B cell (primary cell): ENCODE results near the gene RGS7. TPM values are rescaled to one million over a fixed set of nuclear protein-coding genes. Genes with fewer than 3 reads are reported as not detected.

Source experiments
- ATAC-seq: fragments of 200-7000 bp; cut with Tn5 transposase; one replicate; pipeline ENCODE4 v1.10.0; 2021; ENCODE audit warnings: low read depth, mild to moderate bottlenecking, moderate number of reproducible peaks, moderate library complexity
- CTCF ChIA-PET: fragments of 350-600 bp; sonication (Branson Sonifier 250); formaldehyde crosslinking; loops from one replicate; lab custom pipeline; 2021; ENCODE audit warnings: antibody characterized with exemption, inconsistent platforms; lab: Charles Lee
- POLR2A ChIA-PET: fragments of 350-600 bp; sonication (Branson Sonifier 250); formaldehyde crosslinking; loops from one replicate; lab custom pipeline; 2021; ENCODE audit warnings: antibody characterized with exemption; lab: Charles Lee
- DNase-seq: peaks from one replicate; pipeline ENCODE4 v3.0.0; 2013
- H2AFZ ChIP-seq: 2 replicates; pipeline ENCODE4 v1.6.1; 2012; ENCODE audit warnings: mild to moderate bottlenecking, low read depth, low read length; ENCODE audit not compliant: insufficient read depth, poor library complexity, severe bottlenecking
- H3K27ac ChIP-seq, 2 donors: 1 replicate in 1 of 2; 2 replicates in 1 of 2; pipeline ENCODE4 v1.5.1; 2012 to 2013; ENCODE audit warnings: low read length in 2 of 2, mild to moderate bottlenecking in 2 of 2, moderate library complexity in 1 of 2
- H3K27me3 ChIP-seq, 4 experiments: fragments of 200-600 bp in 1 of 4; sonication (generic) in 1 of 4; replicated peaks in 1 of 4; 1 replicate in 2 of 4; 2 replicates in 2 of 4; pipeline versions ENCODE4 v1.6.1 to v1.7.0; 2013 to 2016; ENCODE audit warnings: low read length in 3 of 4, mild to moderate bottlenecking in 2 of 4, mixed read lengths in 1 of 4, moderate library complexity in 1 of 4; ENCODE audit not compliant: insufficient read depth in 4 of 4, control insufficient read depth in 3 of 4; ENCODE audit errors: control extremely low read depth in 1 of 4
- H3K36me3 ChIP-seq, 2 experiments: replicated peaks in 1 of 2; 1 replicate in 1 of 2; 2 replicates in 1 of 2; pipeline versions ENCODE4 v1.6.1 to v1.7.1; 2013; ENCODE audit warnings: low read length in 1 of 2; ENCODE audit not compliant: insufficient read depth in 2 of 2, control insufficient read depth in 1 of 2; ENCODE audit errors: control extremely low read depth in 1 of 2, extremely low read depth in 1 of 2
- H3K4me1 ChIP-seq, 2 donors: fragments of 200-600 bp in 1 of 2; sonication (generic) in 1 of 2; 1 replicate in 1 of 2; 2 replicates in 1 of 2; pipeline versions ENCODE4 v1.5.1 to v1.6.1; 2013 to 2017; ENCODE audit warnings: low read length in 2 of 2; ENCODE audit not compliant: control insufficient read depth in 2 of 2, insufficient read depth in 2 of 2
- H3K4me2 ChIP-seq: replicated peaks from 2 replicates; pipeline ENCODE3; 2012; ENCODE audit warnings: mild to moderate bottlenecking, low read depth, low read length; ENCODE audit not compliant: poor library complexity, severe bottlenecking
- H3K4me3 ChIP-seq, 5 experiments: fragments of 200-600 bp in 1 of 5; sonication (generic) in 1 of 5; 1 replicate in 3 of 5; 2 replicates in 2 of 5; pipeline versions ENCODE4 v1.5.1 to v1.7.0; 2011 to 2016; ENCODE audit warnings: low read length in 4 of 5, mild to moderate bottlenecking in 4 of 5, low read depth in 2 of 5, control low read depth in 1 of 5, moderate library complexity in 1 of 5; ENCODE audit not compliant: insufficient read depth in 1 of 5; ENCODE audit errors: control extremely low read depth in 1 of 5, extremely low read depth in 1 of 5
- H3K79me2 ChIP-seq: fragments of 200-600 bp; sonication (generic); one replicate; pipeline ENCODE4 v1.6.0; 2016; ENCODE audit warnings: low read length; ENCODE audit not compliant: control insufficient read depth, insufficient read depth
- H3K9ac ChIP-seq: fragments of 200-600 bp; sonication (generic); 2 replicates; pipeline ENCODE4 v1.6.1; 2017; ENCODE audit warnings: mild to moderate bottlenecking, low read length, moderate library complexity
- H3K9me3 ChIP-seq, 3 donors: one replicate each; pipeline versions ENCODE4 v1.6.1 to v1.7.1; 2013; ENCODE audit warnings: low read length in 2 of 3; ENCODE audit not compliant: control insufficient read depth in 2 of 3, insufficient read depth in 1 of 3; ENCODE audit errors: control extremely low read depth in 1 of 3
- H4K20me1 ChIP-seq: 2 replicates; pipeline ENCODE4 v1.6.0; 2012; ENCODE audit warnings: mild to moderate bottlenecking, low read length; ENCODE audit not compliant: insufficient read depth, control insufficient read depth, poor library complexity, severe bottlenecking
- H3K27ac Mint-ChIP-seq: one replicate; pipeline ENCODE4 v1.8.0; 2021; ENCODE audit warnings: mixed read lengths
- H3K27me3 Mint-ChIP-seq: one replicate; pipeline ENCODE4 v1.8.0; 2021; ENCODE audit warnings: mixed read lengths
- H3K4me1 Mint-ChIP-seq: one replicate; pipeline ENCODE4 v1.8.0; 2021; ENCODE audit warnings: mixed read lengths
- H3K4me3 Mint-ChIP-seq: one replicate; pipeline ENCODE4 v1.8.0; 2021; ENCODE audit warnings: mixed read lengths
- H3K9me3 Mint-ChIP-seq: one replicate; pipeline ENCODE4 v1.8.0; 2022; ENCODE audit warnings: mixed read lengths; ENCODE audit not compliant: insufficient read depth
- EZH2 ChIP-seq: IDR thresholded peaks from 2 replicates; pipeline ENCODE4 v1.6.1; 2012; ENCODE audit warnings: borderline replicate concordance, low read depth, mild to moderate bottlenecking, moderate library complexity, low read length; ENCODE audit not compliant: insufficient read depth, poor library complexity, severe bottlenecking
- WGBS: methylation state at CpG from one replicate; pipeline ENCODE4 v1.1.5; 2013; ENCODE audit warnings: missing lambda C conversion rate; ENCODE audit not compliant: insufficient coverage; 5-methylcytosine and 5-hydroxymethylcytosine counted together
- intact Hi-C: fragments of 100-400 bp; cut with micrococcal nuclease; formaldehyde crosslinking; loops from one replicate; pipeline ENCODE4 v1.10.0; 2022
- polyA plus RNA-seq: library from polyadenylated mRNA; depleted of rRNA; stranded (reverse); fragments of >200 nt; gene quantifications from 2 replicates; pipeline ENCODE4 v1.2.3, GENCODE V29; 2012
- total RNA-seq, 2 donors: library from RNA; stranded (reverse); fragments of 120-200 nt in 1 of 2; gene quantifications; 1 replicate in 1 of 2; 2 replicates in 1 of 2; pipeline versions ENCODE4 v1.2.3 to v1.2.4, GENCODE V29; 2013 to 2022
- TF ChIP-seq, protein P1 (sequence below): fragments of 200-600 bp; IDR thresholded peaks from one replicate; pipeline ENCODE4 v1.8.0; 2022; ENCODE audit warnings: antibody characterized with exemption, mild to moderate bottlenecking

RGS7 gene
- total and polyA plus RNA-seq, 2 donors (not counting 1 experiment from before 2014, with no cell fraction given), result 0.15 to 1.8 TPM

DNA sequence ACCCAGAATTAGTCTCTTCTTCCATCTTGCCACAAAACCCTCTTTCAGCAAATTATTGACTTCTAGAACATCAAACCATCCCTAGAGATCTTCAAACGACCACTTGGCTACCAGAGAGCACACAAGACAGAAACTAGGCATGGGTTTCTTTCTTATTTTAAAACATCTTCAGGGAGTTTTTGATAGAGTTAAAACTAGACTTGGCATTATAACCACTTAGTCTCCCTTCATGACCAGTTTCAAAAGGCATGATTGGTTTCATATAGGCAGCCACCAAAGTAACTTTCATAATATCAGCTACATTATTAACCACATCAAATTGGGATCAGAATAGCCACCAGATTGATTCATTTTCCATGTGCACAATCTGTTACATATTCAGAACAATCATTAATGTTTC is 376.7 kb downstream of the RGS7 start:
- H3K27ac Mint-ChIP-seq, result no peak overlapping the region
- POLR2A ChIA-PET, result no interaction called here
- no peak overlapping the region for H3K4me2 ChIP-seq
- CTCF ChIA-PET, result no interaction called here
- no CpG with 5 or more reads among the region's 1 CpG for WGBS
- no peak overlapping the region for H3K4me3 Mint-ChIP-seq
- no peak overlapping the region for H3K9ac ChIP-seq
- no peak for DNase-seq
- H3K27ac ChIP-seq, result no peak overlapping the region
- no peaks in the 10 kb centered on the region for H3K36me3 ChIP-seq
- H4K20me1 ChIP-seq, result no peaks in the 10 kb centered on the region
- no peaks in the 10 kb centered on the region for H3K9me3 ChIP-seq
- no peak overlapping the region for H2AFZ ChIP-seq
- H3K4me1 Mint-ChIP-seq, result no peaks in the 10 kb centered on the region
- no peak for ATAC-seq
- TF ChIP-seq EZH2, result no peak
- TF ChIP-seq, protein P1, sequence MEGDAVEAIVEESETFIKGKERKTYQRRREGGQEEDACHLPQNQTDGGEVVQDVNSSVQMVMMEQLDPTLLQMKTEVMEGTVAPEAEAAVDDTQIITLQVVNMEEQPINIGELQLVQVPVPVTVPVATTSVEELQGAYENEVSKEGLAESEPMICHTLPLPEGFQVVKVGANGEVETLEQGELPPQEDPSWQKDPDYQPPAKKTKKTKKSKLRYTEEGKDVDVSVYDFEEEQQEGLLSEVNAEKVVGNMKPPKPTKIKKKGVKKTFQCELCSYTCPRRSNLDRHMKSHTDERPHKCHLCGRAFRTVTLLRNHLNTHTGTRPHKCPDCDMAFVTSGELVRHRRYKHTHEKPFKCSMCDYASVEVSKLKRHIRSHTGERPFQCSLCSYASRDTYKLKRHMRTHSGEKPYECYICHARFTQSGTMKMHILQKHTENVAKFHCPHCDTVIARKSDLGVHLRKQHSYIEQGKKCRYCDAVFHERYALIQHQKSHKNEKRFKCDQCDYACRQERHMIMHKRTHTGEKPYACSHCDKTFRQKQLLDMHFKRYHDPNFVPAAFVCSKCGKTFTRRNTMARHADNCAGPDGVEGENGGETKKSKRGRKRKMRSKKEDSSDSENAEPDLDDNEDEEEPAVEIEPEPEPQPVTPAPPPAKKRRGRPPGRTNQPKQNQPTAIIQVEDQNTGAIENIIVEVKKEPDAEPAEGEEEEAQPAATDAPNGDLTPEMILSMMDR, result no peak
- no peaks in the 10 kb centered on the region for H3K27me3 ChIP-seq
- no peaks in the 10 kb centered on the region for H3K9me3 Mint-ChIP-seq
- intact Hi-C loops, result no loop called here
- no peak overlapping the region for H3K4me3 ChIP-seq
- no peaks in the 10 kb centered on the region for H3K79me2 ChIP-seq
- H3K4me1 ChIP-seq, result no peaks in the 10 kb centered on the region
- no peaks in the 10 kb centered on the region for H3K27me3 Mint-ChIP-seq

DNA sequence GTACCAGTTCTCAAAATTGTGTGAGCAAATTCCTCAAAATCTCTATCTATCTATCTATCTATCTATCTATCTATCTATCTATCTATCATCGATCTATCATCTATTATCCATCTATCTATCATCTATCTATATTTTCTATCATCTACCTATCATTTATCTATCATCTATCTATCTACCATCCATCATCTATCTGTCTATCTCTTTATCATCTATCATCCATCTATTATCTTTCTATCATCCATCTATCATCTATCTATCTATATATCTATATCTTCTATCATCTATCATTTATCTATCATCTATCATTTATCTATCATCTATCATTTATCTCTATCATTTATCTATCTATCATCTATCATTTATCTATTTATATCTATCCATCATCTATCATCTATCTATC is 380.3 kb downstream of the RGS7 start:
- no peaks in the 10 kb centered on the region for H4K20me1 ChIP-seq
- H2AFZ ChIP-seq, result no peak overlapping the region
- Mint-ChIP-seq H3K27me3 (no peaks in the 10 kb centered on the region), H3K4me1 (no peaks in the 10 kb centered on the region), H3K9me3 (no peaks in the 10 kb centered on the region), H3K4me3 (no peak overlapping the region), H3K27ac (no peak overlapping the region)
- no peak for DNase-seq
- TF ChIP-seq, protein P1, result no peak
- no peak for TF ChIP-seq EZH2
- H3K4me2 ChIP-seq, result no peak overlapping the region
- no peak for ATAC-seq
- CTCF ChIA-PET, result no interaction called here
- intact Hi-C loops, result no loop called here
- H3K79me2 ChIP-seq, result no peaks in the 10 kb centered on the region
- H3K4me3 ChIP-seq, result no peak overlapping the region
- POLR2A ChIA-PET, result no interaction called here
- H3K27ac ChIP-seq, result no peak overlapping the region
- no peaks in the 10 kb centered on the region for H3K9me3 ChIP-seq
- H3K36me3 ChIP-seq, result no peaks in the 10 kb centered on the region
- H3K27me3 ChIP-seq, result no peaks in the 10 kb centered on the region
- H3K9ac ChIP-seq, result no peak overlapping the region
- H3K4me1 ChIP-seq, result no peaks in the 10 kb centered on the region
- WGBS, result 100% methylated on average over 1 of the region's 1 CpG
